ENCODE data around the gene TTC3.
A peak's percentile ranks its signal among the peaks of the same experiment; 100 is the strongest.
"Not testable (repeated sequence)": the region's sequence is repeated elsewhere in the genome, so short reads cannot be mapped to it uniquely, and the experiment has no call there.

Gene TTC3

GRCh38 chr21:37196847-37197246, 123.8 kb downstream of the TTC3 start:
- no peak for DNase-seq (ENCODE audit: low spot score)

- DNase-seq (ENCODE audit: low spot score): no peak
These were observed 124.7 kb downstream of the TTC3 start for GRCh38 chr21:37197746-37198145.

- no peak for DNase-seq (ENCODE audit: low spot score)
These were observed 126.2 kb downstream of the TTC3 start for GRCh38 chr21:37199057-37199924.

GRCh38 chr21:37200641-37201480, 127.8 kb downstream of the TTC3 start:
- DNase-seq (ENCODE audit: low spot score): no peak

DNA sequence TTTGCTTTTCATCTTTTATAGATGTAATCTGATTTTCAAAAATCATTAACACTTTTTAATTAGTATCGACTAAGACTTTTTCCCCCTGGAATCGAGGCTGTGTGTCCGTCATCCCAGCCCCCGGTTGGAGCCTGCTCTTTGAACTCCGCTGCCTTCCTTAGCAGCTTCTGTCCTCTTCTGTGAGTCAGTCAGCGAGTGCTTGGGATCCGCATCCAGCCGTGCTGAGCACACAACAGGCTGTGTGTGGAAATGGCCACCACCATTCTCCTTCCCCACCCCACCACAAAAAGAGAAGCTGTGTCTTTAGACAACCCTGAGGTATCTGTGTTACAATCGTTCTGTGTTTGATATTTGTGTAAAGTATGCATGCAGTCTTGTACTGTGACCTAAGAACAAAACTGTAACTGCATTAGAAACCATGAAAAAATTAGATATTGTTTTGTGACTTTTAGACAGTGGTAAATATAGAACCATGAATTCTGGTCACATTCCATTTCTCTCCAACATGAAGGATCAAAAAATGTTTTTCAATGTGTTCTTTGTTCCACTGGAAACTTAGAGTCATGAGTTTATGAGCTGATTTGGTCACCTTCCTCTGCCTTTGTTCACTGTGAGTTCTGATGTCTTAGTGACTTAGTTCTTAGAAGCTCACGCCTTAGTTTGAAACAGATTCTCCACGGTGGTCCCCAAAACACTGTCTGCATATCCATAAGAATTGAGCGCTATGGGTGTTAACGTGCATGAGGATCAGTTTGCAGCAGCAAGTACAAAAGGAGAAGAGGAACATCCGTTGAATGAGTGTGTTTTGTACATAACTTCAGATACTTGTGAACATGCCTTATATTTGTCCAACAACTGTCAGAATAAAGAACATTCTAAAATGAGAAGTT, 129.4 kb downstream of the TTC3 start:
- DNase-seq (ENCODE audit: low spot score): no peak

DNA sequence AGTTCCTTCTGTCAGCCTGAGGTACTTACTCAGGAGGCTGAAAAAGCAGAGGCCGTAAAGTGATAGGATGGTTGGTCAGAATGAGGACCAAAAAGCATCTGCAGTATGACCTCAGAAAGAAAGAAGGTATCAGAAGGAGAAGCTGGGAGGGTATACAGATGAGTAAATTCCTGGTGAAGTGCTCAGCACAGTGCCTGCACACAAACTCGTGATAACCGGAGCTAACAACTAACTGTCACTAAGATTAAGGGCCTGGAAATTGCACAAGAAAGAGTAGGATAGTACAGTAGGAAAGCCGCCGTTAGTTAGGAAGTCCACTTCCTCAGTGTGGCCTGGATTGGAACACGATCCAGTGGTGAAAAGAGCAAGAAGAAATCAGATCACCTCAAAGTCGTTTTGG, 131.5 kb downstream of the TTC3 start:
- no peak for DNase-seq (ENCODE audit: low spot score)

GRCh38 chr21:37206496-37206895, 133.4 kb downstream of the TTC3 start:
- DNase-seq (ENCODE audit: low spot score): no peak

DNA sequence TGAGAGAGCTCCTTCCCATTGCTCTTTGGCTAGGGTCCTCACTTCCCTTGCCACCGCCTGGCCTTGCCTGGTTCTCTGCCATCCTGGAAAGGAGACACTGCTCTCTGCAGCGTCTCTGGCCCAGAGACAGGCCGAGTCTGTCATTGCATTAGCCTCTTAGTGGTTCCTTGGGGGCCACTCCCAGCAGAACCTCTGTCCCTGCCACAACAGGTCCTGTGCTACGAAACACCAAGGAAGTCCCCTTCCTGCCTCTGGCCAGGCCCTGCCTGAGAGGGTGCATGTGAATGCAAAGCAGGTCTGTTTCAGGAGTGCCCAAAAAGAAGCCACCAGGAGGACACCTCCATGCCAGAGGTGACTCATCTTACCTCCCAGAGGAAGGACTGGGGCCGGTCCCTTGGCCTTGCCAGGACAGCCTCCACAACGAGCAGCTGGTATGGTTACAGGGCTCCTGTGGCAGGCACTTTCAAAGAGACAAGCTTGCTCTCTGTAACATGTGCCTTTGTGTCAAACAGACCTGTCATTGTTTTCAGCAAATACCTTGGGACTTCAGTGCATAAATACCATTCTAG, 134.5 kb downstream of the TTC3 start:
- DNase-seq (ENCODE audit: low spot score): no peak

DNA sequence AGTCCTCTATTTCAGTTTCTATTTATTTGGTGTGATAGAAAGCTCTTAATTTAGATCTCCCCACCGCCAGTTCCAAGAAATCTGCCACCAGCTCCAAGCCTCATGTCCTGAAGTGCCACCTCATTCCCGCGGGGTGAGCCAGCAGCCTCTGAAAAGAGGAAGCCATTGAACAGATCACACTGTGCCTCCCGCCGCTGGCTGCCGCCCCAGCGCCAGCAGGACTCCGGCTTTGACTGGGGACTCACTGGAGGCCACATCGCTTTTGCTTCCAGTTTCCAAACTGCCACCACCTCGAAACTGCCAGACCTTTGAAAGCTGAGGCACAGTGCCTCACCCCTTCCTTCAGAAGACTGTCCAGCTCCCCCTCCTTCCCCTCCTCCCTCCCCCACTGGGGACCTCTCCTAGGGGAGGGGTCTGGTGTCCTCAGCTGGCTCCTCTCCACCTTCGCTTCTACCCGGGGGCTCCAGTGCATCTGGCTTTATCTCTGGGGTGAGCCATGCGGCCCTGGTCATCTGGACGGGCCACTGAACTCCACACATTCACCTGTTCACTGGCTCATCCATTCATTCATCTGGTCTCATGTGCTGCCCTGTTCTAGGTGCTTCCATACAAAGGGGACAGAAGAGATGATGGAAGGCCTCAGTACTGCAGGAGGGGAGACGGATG, 135.1 kb downstream of the TTC3 start:
- peak; percentile 19 for DNase-seq (ENCODE audit: low spot score)

- DNase-seq (ENCODE audit: low spot score): no peak
These were observed 135.7 kb downstream of the TTC3 start for GRCh38 chr21:37208741-37209225.

DNA sequence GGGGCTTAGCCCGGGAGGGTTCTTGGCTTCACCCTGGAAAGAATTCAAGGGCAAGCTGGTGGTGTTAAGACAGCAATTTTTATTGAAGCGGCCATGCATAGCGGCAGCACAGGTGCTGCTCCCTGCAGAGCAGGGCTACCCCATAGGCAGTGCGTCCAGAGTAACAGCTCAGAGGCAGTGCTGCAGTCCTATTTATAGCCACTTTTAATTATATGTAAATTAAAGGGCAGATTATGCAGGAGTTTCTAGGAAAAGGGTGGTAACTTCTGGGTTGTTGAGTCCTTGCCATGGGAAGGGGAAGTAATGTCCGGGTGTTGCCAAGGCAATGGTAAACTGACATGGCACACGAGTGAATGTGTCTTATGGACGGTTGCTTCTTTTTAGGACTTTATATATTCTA, 137.1 kb downstream of the TTC3 start:
- no peak for DNase-seq (ENCODE audit: low spot score)

DNA sequence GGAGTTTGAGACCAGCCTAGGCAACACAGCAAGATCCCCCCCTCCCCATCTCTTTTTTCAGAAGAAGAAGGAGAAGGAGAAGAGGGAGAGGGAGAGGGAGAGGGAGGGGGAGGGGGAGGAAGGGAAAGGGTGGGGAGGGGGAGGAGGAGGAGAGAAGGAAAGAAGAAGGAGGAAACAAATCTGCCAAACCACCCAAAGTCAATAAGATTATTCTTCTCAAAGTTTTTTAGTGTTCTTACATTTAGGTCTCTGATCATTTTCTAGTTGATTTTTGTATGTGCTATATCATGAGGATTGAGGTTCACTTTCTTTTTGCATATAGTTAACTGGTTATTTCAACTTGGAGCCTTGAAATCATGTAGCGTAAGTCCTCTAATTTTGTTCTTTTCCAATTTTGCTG, 137.7 kb downstream of the TTC3 start:
- DNase-seq (ENCODE audit: low spot score): no peak

GRCh38 chr21:37214952-37215351, 141.9 kb downstream of the TTC3 start:
- DNase-seq (ENCODE audit: low spot score): no peak

- peak; percentile 4 for DNase-seq (ENCODE audit: low spot score)
These were observed 146.8 kb downstream of the TTC3 start for GRCh38 chr21:37219761-37220432.

DNA sequence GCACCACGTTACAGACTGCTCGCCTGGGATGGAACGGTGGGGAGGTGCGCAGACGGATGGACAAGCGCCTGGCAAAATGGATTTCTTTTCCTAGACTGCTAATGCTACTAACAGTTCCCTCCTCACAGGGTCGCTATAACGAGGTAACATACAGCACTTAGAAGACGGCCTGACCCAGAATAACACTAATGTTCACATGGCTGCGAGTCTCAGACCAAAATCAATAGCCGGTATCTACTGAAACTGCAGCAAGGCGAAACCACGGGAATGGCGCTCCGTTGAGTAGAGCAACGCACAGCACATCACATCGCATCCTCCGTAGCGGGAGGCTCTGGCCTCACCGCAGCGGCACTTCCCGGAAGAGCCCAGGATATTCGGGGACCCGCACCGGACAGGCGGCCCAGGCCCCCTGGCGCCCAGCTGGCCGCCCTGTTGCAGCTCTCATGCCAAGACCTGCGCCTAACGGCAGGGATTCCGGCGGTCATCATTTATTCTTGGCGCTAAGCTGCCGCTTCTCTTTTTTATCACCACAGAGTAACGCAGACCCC, 147.5 kb downstream of the TTC3 start:
- peak; percentile 35 for DNase-seq (ENCODE audit: low spot score)

DNA sequence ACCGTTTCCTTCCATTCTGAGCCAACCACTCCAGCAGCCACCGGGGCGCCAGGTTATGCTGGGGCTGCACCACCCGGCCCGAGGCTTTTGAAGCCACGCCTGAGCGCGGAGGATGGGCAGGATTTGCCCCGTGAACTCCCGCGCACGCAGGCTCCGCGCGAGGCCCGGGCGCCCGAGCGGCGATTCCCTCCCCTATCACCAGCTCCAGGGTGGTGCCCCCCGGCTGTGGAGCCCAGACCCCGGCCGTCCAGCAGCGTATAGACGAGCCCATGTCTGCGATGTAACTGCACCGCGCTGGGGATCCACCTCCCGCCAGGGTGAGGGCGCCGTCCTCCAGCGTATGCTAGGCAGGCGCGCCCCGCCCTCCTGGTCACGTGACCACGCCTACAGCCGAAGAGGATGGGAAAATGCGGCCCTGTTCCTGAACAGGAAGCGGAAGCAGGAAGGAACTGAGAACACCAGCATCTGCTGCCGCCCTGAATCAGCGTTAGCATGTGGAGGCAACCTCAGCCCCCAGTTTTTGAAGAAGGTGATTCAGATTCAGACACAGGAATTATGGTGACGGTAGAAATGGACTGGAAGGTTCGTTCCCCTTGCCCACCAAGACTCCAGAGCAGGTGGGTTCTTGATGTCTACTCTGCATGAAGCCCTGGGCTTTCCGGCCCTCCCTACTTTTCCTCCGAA, 148.1 kb downstream of the TTC3 start:
- DNase-seq (ENCODE audit: low spot score): peak; percentile 95

- DNase-seq (ENCODE audit: low spot score): not testable (repeated sequence)
These were observed 149.2 kb downstream of the TTC3 start for GRCh38 chr21:37222248-37222647.

- DNase-seq (ENCODE audit: low spot score): no peak
These were observed 150.8 kb downstream of the TTC3 start for GRCh38 chr21:37223804-37224345.
